GM19372 (cell line): Measurements from ENCODE around the gene SLC10A7.

Source experiments
- ATAC-seq: cut with Tn5 transposase; IDR thresholded peaks from one replicate; pipeline ENCODE4 v1.9.1; 2021; ENCODE audit warnings: mild to moderate bottlenecking, low read depth, moderate library complexity; ENCODE audit not compliant: unreplicated experiment

SLC10A7 gene

DNA sequence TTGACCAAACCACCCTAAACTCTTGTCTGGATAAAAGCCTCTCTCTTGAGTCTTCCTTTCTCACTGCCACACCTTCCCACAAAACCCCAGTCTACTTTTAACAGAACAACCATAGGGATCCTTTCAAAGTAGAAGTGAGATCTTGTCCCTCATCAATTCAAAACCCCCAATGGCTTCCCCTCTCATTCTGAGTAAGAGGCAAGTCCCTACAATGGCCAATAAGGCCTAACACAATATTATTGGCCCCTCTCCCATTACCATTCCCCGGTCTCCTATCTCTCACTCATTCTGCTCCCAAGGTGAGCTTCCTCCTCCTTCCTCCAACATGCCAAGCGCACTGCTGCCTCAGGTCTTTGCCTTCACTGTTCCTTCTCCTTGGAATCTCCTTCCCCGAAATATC, 250.3 kb downstream of the SLC10A7 start:
- no peak for ATAC-seq

DNA sequence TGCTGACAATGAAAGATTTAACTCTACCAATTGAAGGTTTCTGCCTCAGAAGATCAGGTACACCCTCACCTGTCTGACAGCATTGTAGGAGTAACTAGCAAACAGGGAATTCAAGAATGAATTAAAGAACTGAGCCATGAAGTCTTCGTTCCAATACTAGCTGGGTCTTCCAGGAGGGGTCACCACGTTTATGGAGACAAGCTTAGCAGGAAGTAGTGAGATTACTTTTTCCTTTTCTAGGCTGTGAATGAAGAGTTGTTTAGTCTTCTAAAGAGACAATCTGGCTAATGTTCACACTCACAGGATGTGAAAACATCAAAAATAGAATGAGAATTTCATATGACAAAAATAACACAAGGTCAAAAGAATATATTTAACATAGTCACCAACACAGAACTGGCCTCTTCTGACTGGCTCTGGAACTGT, 252.5 kb downstream of the SLC10A7 start:
- ATAC-seq, result peak; percentile 44

DNA sequence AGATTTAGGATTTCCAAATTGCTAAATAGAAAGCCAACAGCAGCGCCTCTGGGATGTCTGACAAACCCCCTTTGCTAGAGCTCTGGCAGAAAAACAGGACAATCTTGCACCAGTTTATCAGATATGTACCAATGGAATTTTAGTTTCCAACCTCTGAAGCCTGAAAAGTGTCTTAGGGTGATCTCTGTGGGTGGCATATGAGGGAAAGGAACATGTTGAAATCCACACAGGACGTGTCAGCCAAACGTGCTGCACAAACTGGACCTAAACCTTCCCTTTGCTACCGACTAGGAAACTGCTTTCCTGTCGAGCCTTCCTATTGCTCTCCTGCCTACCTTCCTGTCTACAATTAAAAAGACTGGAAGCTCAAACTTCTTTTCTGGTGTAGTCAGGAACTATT, 253.9 kb downstream of the SLC10A7 start:
- no peak for ATAC-seq

DNA sequence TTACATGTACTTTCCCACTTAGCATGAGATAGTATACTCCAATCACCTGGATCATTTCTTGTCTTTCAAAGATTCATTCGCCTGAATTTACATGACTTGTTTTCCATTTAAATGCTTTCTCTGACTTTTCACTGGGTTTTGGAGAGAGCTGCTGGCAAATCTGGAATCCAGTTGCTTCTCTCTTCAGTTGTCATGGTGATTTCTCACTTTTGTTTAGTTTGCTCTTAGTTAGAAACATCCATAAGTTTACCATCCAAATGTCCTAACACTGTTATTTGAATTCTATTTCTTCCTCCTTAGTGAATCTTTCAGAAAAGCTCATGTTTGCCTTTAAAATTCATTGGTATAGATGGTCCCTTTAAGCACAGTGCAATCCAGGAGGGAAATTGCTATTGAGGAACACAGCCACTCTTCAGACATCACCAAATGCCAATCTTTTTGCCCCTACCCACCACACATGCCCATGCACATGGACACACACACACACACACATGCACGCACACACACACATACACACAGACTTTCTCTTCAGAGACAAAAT, 255.7 kb downstream of the SLC10A7 start:
- ATAC-seq, result no peak

DNA sequence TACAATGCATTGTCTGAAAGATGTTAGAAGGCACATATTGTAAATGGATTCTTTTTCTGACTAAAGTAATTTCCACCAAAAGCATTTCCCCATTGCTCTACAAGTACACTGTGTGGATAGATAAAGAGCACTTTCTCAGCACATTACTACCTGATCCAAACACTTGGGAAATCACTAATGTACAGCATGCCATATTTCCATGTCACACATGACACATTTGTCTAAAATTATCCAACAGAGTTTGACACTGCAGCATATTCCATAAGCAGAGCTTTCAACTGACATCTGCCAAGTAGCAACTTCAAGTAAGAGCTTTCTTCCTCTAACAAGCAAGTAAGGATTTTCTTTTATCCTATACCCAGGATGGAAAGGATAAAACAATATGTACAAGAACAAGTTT, 257.9 kb downstream of the SLC10A7 start:
- no peak for ATAC-seq

DNA sequence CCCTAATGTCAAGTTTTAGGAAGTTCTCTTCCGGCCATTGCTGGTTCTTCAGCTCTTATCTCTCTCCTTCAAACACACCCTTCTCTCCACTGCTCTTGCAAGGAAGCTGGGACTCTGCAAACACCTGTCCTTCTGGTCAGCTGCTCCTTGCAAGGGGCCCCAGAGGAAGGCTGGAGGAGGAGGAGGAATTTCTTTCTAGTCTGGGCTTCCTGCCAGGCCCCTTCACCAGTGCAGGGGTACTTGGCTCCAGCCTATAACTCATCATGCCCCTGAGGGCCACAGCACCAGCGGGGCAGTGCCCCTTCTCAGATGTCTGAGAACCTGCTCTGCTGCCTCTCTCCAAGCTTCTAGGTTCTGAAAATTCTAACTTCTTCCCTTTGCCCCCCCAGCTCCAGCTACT, 260.7 kb downstream of the SLC10A7 start:
- no peak for ATAC-seq

DNA sequence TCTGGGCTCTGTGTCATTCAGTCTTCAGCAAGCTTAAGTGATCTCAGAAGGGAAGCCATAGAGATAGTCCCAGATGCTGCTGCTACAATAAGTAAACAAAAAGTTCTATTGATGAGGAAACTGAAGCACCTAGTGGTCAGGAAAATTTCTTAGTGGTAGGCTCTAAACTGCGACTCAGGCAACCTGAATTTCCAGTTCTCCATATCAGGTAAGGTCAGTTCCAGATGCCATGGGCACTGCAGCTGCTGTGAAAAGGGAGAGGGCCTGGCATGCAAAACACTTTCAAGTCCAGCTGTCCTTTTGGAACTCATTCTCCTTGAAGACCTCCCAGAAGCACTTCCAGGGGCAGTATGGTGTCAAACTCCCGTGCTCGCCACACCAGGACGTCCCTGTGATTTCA, 261.2 kb downstream of the SLC10A7 start:
- ATAC-seq, result no peak

DNA sequence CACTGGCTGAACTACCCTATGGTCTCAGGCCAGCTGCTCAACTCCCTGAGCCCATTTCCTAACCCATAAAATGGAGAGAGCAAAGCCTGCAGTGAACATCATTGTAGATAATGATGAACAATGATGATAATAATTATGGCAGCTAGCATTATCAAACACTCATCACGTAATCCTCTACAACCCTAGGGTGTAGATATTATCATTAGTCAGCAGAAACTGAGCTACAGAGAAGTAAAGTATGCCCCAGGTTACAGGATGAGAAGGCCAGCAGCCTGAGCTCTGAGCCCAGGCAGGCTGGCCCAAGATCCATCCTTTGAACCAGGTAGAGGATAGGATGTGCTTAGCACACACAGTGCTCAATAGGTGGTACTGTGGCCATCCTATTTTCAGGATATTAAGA, 264.2 kb downstream of the SLC10A7 start:
- no peak for ATAC-seq

DNA sequence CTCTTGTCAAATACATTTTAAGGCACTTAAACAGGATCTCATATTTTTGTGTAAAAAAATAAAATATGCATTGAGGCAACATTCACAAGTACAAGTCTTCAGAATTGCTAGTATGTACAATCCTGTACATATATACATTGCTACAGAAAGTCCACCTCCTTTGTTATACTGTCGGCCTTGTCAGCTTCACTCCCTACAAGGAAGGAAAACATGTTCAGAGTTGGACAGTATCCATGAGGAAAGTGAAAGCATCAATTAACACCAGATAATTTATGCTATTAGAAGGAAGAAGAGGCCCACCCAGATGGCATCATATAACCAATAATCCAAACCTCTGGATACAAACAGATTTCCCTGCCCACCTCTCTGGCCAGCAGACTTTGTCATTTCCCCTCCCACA, 265.4 kb downstream of the SLC10A7 start:
- ATAC-seq, result no peak

DNA sequence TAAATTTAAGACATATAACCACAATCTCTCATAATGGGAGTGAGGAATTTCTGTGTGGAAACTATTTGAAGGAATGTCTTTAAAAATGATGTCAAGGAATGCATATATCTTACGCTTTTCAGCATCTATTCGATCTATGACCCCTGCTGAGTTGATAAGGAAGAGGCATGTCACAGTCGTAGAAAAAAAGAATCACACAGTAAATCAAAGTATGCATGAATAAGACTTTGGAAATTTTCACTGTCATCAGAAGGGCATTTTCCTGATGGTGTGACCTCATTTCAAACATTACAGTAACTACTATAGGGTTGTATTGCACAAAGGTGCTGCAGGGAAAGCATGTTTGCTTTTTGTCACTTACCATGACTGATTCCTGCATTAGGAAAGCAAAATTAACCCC, 265.9 kb downstream of the SLC10A7 start:
- no peak for ATAC-seq

DNA sequence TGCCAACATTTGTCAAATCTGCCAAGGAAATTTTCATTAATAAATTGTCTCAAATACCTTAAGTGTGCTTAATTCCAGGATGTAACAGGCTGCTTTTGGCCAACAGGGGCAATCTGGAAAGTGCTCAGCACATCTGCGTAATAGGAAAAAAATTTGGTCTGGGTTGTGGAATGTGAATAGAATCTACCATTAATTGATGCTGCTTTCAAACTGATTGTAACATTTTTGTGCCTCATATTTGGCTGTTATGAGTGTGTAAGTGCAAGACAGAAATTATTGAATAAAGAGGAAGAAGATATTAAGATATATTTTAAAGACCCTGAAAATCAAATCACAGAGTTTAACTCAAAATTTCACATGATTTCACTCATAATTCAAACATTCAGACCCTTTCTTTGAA, 266.3 kb downstream of the SLC10A7 start:
- no peak for ATAC-seq

DNA sequence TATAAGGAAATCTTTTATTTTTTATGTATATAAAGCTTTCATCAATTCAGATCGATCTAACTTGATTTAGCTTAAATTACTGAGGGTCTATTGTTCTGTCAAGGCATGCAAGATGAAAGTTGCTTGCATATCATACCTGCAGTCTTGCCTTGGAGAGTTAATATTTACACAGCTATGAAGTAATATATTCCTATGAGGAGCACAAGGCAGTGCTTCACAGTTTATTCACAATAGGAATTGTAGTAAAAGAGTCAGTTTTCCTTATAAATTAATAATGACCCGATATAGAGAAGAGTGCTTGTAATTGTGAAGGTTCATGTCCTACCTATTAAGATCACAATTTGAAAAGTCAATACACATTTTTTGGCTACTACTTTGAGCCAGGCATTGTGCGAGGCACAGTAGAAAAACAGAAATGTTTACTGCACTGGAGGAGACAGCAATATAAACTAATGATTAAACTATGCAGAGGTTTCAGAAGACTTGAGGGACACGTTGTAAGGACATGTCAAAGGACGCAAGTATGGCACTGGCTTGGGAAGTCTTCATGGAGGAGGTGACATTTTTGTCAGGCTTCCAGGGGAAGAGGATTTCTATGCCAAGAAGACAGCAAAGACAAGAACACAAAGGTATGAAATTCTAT, 268.6 kb downstream of the SLC10A7 start:
- ATAC-seq, result no peak

DNA sequence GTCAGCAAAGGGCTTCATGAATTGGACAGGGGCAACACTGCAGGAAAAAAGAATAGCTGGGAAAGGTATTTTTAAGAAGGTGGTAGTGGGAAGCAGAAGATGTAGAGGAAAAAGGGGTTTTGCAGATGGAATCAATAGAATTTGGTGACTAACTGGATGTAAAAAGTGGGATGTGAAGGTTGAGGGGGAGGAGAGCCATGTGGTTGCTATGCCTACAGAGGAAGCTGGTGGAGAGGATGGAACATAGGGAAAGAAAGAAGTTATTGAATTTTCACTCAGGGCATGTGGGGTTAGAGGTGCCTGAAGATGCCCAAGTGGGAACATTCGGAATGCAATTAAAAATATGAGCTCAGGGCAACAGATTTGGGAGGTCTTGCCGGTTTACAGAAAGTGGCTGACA, 274.4 kb downstream of the SLC10A7 start:
- ATAC-seq, result no peak

DNA sequence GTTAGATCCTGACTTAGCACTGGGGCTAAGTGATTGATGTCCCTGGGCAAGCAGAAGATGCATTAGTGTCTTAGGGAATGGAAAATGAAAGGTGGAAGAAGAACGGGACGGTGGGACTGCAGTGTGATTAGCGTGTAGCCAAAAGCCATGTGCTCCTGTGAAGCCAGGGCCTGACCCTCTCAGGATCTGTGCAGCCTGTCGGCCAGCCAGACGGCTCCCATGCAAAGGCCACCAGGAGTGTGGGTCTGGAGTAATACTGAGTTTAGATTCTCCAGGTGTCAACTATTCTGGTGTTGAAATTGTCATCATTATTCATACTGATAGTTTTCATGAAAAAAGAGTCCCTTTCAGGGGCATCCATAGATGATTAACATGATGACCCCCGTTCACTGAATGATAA, 275.4 kb downstream of the SLC10A7 start:
- ATAC-seq, result no peak

DNA sequence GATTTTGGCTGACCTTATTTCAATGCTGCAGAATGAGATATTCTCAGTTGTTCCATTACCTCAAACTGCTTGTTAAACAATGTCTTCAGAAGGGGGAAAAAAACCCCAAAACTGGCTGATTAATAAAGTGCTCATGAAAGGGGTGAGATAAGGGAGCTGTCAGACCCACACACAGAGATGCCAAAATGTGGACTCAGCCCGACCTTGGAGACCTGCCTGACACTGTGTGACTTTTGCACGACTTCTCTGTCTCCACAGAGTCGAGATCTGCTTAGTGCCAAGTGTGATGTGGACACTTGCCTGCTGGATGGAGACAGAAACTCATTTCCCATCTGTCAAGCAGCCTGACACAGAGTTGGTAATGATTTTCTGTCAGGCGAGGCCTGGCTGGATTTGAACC, 275.9 kb downstream of the SLC10A7 start:
- no peak for ATAC-seq

DNA sequence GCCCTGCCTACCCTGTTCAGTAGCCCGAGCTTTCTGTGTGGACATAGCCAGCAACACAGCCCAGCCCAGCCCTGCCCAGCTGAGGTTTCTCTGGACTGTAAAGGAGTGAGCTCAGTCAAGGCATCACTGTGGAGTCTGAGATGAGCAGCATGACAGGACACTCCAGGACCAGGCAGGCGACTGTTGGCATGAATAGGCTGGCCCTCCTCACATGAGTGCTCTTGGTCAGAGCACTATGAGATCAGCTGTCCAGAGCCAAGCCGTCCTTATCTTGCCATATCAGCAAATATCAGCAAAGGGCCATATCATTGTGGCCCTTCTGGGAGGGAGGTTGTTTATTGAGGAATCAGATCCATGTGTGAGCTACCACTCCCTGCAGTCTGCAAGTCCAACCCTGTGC, 276.5 kb downstream of the SLC10A7 start:
- no peak for ATAC-seq

DNA sequence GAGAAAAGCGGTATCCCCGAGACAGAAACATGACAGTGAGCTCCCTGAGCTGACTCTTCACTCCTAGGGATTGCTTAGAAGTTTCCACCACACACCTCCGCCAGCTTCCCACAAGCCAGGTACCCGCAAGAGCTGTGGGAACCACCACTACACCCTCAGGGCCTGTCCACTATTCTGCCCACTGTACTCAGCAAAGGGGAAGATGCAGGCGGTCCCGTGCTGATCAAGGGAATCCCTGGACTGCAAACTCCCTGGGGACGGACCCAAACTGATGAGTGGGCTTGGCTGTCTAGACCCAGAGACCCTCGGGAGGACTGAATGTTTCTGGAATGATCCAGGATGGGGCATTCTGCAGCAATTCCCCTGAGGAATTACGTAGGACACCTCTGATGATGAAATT, 277.2 kb downstream of the SLC10A7 start:
- ATAC-seq, result no peak

DNA sequence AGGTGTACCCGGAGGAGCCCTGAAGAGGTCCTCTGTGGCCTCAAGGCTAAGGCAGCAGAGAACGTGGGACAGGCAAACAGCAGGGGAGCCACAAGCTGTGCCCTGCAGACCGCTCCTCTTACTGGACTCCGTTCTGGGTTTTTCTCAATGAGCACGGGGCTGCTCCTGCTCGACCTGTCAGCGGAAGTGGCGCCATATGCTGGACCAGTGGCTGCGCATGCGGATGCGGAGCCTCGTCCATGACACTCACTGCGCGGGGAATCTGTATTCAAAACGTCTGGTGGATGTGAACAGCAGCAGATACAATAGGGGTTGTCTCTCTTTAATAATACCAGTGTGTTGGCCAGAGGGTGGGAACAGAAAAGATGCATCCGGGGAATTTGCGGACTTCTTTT, 277.9 kb downstream of the SLC10A7 start:
- no peak for ATAC-seq

DNA sequence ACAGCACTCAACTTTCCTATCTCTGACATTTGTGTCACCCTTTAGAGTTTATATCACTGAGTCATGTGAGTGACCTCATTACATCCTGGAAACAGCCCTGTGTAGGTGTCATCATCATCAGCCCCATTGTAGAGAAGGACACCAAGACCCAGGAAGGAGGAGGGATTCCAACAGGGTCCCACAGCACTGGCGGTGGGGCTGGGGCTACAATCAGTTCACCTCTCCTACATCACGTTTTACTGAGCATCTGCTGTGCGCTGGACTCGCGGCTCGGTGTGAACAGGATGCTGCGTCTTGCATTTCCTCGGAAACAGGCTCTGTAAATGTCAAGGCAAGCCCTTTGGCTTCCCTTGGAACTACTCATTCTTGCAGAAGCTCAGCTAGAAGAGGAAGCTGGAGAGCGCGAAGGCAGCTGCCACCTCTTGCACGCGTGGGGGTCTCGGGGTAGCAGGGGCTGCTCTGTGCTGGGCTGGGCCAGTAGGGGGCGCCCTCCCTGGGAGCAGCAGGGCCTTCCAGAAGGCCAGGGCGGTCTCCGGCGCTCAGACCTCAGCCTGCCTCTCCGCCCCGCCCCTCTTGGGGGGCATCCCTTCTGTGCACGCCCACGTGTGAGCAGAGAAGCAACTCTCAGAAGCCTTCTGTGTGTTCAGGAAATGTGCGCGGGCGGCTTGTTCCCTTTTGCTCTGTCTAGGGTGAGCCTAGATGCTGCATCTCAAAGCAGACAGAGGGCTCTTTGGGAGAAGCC, 278.4 kb downstream of the SLC10A7 start:
- ATAC-seq, result peak; percentile 90

DNA sequence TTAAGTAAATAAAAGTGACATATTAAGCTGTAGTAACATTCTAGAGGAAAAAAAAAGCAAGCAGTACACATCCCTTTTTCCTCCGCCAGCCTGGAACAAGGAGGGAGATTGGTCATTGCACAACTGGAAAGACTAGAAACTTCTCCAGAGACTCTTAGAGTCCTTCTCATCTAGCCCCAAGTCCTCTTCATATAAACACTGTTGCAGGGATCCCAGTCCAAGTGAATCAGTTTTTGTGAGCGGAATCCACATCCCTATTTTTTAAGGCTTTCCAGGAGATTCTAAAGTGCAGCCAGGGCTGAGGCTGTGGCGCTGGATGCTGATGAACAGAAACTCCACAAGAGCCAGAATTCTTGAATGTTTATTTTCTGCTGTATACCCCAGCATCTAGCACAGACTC, 283.6 kb downstream of the SLC10A7 start:
- ATAC-seq, result no peak

DNA sequence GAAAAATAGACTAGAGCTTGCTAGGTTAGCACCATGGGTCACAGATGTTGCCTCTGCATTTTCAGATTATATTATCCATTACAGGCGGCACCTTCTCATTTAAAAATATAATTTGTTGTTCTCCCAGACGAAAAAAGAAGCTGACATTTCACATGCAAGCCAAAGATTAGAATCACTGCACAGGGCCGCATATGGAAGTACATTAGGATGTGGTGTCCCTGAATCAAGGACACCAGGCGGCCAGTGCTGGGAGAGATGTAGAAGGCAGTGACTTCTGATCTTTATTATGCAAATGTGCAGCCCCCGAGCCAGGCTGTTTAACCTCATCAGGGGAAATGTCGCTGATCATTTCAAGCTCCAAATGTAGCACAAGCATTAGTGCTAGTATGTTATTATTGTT, 284.6 kb downstream of the SLC10A7 start:
- no peak for ATAC-seq

DNA sequence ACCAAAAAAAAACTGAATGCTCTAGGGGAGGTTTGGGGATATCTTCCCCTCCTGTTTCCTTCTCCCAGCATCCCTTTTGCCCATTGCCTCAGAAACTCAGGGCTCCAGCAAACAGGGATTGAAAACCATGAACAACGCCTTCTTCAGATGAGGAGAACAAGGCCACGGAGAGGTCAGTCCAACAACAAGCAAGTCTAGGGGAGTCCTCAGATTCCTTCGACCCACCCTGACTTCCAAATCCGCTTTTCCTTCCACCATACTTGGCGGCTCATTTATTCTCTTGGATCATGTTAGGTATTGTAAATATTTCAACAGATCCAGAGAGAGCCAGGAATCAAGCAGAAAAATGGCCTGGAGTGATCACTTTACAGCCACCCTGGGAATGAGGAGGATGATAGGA, 285.5 kb downstream of the SLC10A7 start:
- no peak for ATAC-seq
